Activated naive CD8-positive, alpha-beta T cell treated with anti-CD3 and anti-CD28 coated beads, Interleukin-2, amount 50 U/mL, for 24 hours (primary cell): ENCODE data around the gene AP1S3.
"Not testable (repeated sequence)": the region's sequence is repeated elsewhere in the genome, so short reads cannot be mapped to it uniquely, and the experiment has no call there.

ENCODE experiments used
- ATAC-seq: fragments of 150-1000 bp; cut with Tn5 transposase; one replicate; pipeline ENCODE4 v1.10.0; 2021
- DNase-seq: peaks from one replicate; pipeline ENCODE4 v3.0.0; 2021
- H3K27ac Mint-ChIP-seq: one replicate; pipeline ENCODE4 v1.8.0; 2021; ENCODE audit warnings: mild to moderate bottlenecking, mixed read lengths
- H3K27me3 Mint-ChIP-seq: one replicate; pipeline ENCODE4 v1.8.0; 2021; ENCODE audit warnings: mixed read lengths
- H3K36me3 Mint-ChIP-seq: one replicate; pipeline ENCODE4 v1.8.0; 2021; ENCODE audit warnings: low read depth, mixed read lengths
- H3K4me1 Mint-ChIP-seq: one replicate; pipeline ENCODE4 v1.8.0; 2021; ENCODE audit warnings: mixed read lengths
- H3K4me3 Mint-ChIP-seq: one replicate; pipeline ENCODE4 v1.8.0; 2021; ENCODE audit warnings: mild to moderate bottlenecking, moderate library complexity, mixed read lengths
- H3K9me3 Mint-ChIP-seq: one replicate; pipeline ENCODE4 v1.8.0; 2021; ENCODE audit warnings: mixed read lengths

AP1S3 gene

GRCh38 chr2:223800908-223801307, 36.5 kb downstream of the AP1S3 start:
- Mint-ChIP-seq H3K27ac (no peak overlapping the region), H3K9me3 (no peaks in the 10 kb centered on the region), H3K4me1 (peaks cover 17% of the 10 kb centered on the region), H3K27me3 (no peaks in the 10 kb centered on the region), H3K4me3 (no peak overlapping the region), H3K36me3 (no peaks in the 10 kb centered on the region)
- DNase-seq (no peak), ATAC-seq (peak; percentile 57)

- H3K4me1 Mint-ChIP-seq: peaks cover 15% of the 10 kb centered on the region
- no peak overlapping the region for H3K4me3 Mint-ChIP-seq
- peak; percentile 76 for ATAC-seq
Measured at GRCh38 chr2:223797811-223798721, 39.3 kb downstream of the AP1S3 start.

GRCh38 chr2:223797037-223797436, 40.3 kb downstream of the AP1S3 start:
- no peak overlapping the region for H3K4me3 Mint-ChIP-seq
- no peak overlapping the region for H3K27ac Mint-ChIP-seq
- peaks cover 15% of the 10 kb centered on the region for H3K4me1 Mint-ChIP-seq
- H3K27me3 Mint-ChIP-seq: peaks cover 2% of the 10 kb centered on the region
- DNase-seq: no peak
- ATAC-seq: no peak
- no peaks in the 10 kb centered on the region for H3K9me3 Mint-ChIP-seq
- H3K36me3 Mint-ChIP-seq: peaks cover 3% of the 10 kb centered on the region

More at GRCh38 chr2:223797811-223798721, 39.3 kb downstream of the AP1S3 start:
- Mint-ChIP-seq H3K36me3 (no peaks in the 10 kb centered on the region), H3K9me3 (no peaks in the 10 kb centered on the region), H3K27ac (no peak overlapping the region), H3K27me3 (no peaks in the 10 kb centered on the region)
- no peak for DNase-seq

- H3K27me3 Mint-ChIP-seq: peaks cover 2% of the 10 kb centered on the region
- H3K27ac Mint-ChIP-seq: no peak overlapping the region
- no peaks in the 10 kb centered on the region for H3K9me3 Mint-ChIP-seq
- no peak for DNase-seq
- H3K4me1 Mint-ChIP-seq: no peaks in the 10 kb centered on the region
- peaks cover 3% of the 10 kb centered on the region for H3K36me3 Mint-ChIP-seq
- H3K4me3 Mint-ChIP-seq: no peak overlapping the region
- ATAC-seq: no peak
Measured at GRCh38 chr2:223789423-223789822, 48.0 kb downstream of the AP1S3 start.

- no peak overlapping the region for H3K4me3 Mint-ChIP-seq
- H3K27ac Mint-ChIP-seq: no peak overlapping the region
Measured at GRCh38 chr2:223788826-223789225, 48.6 kb downstream of the AP1S3 start.

GRCh38 chr2:223788106-223788505, 49.3 kb downstream of the AP1S3 start:
- DNase-seq, H3K27me3 Mint-ChIP-seq, H3K36me3 Mint-ChIP-seq, H3K27ac Mint-ChIP-seq, H3K4me3 Mint-ChIP-seq, H3K4me1 Mint-ChIP-seq, ATAC-seq, H3K9me3 Mint-ChIP-seq: not testable (repeated sequence)

More at GRCh38 chr2:223788826-223789225, 48.6 kb downstream of the AP1S3 start:
- Mint-ChIP-seq H3K9me3 (no peaks in the 10 kb centered on the region), H3K4me1 (no peaks in the 10 kb centered on the region), H3K27me3 (peaks cover 2% of the 10 kb centered on the region), H3K36me3 (peaks cover 3% of the 10 kb centered on the region)
- DNase-seq (no peak), ATAC-seq (no peak)

- Mint-ChIP-seq H3K9me3 (no peaks in the 10 kb centered on the region), H3K4me3 (no peak overlapping the region), H3K27ac (no peak overlapping the region), H3K27me3 (no peaks in the 10 kb centered on the region), H3K4me1 (no peaks in the 10 kb centered on the region), H3K36me3 (no peaks in the 10 kb centered on the region)
- ATAC-seq (no peak), DNase-seq (no peak)
Measured at GRCh38 chr2:223787358-223787757, 50.0 kb downstream of the AP1S3 start.

GRCh38 chr2:223786943-223787342, 50.4 kb downstream of the AP1S3 start:
- no peak for ATAC-seq

GRCh38 chr2:223786236-223786635, 51.1 kb downstream of the AP1S3 start:
- Mint-ChIP-seq H3K9me3 (no peaks in the 10 kb centered on the region), H3K4me1 (no peaks in the 10 kb centered on the region), H3K27me3 (no peaks in the 10 kb centered on the region), H3K36me3 (no peaks in the 10 kb centered on the region), H3K27ac (no peak overlapping the region), H3K4me3 (no peak overlapping the region)
- no peak for DNase-seq
- no peak for ATAC-seq

More at GRCh38 chr2:223786943-223787342, 50.4 kb downstream of the AP1S3 start:
- no peak for DNase-seq
- Mint-ChIP-seq H3K4me3 (no peak overlapping the region), H3K36me3 (no peaks in the 10 kb centered on the region), H3K4me1 (no peaks in the 10 kb centered on the region), H3K27ac (no peak overlapping the region), H3K27me3 (no peaks in the 10 kb centered on the region), H3K9me3 (no peaks in the 10 kb centered on the region)

- Mint-ChIP-seq H3K36me3 (no peaks in the 10 kb centered on the region), H3K27me3 (no peaks in the 10 kb centered on the region), H3K4me3 (no peak overlapping the region), H3K4me1 (no peaks in the 10 kb centered on the region), H3K27ac (no peak overlapping the region), H3K9me3 (no peaks in the 10 kb centered on the region)
- no peak for DNase-seq
- no peak for ATAC-seq
Measured at GRCh38 chr2:223784221-223784772, 53.1 kb downstream of the AP1S3 start.

GRCh38 chr2:223782629-223783028, 54.8 kb downstream of the AP1S3 start:
- ATAC-seq (no peak), DNase-seq (no peak)
- Mint-ChIP-seq H3K4me1 (no peaks in the 10 kb centered on the region), H3K36me3 (no peaks in the 10 kb centered on the region), H3K9me3 (no peaks in the 10 kb centered on the region), H3K27me3 (no peaks in the 10 kb centered on the region), H3K27ac (no peak overlapping the region), H3K4me3 (no peak overlapping the region)

GRCh38 chr2:223781560-223781959, 55.8 kb downstream of the AP1S3 start:
- Mint-ChIP-seq H3K4me1 (no peaks in the 10 kb centered on the region), H3K36me3 (no peaks in the 10 kb centered on the region), H3K27me3 (no peaks in the 10 kb centered on the region), H3K27ac (no peak overlapping the region), H3K4me3 (no peak overlapping the region), H3K9me3 (no peaks in the 10 kb centered on the region)
- ATAC-seq: no peak
- no peak for DNase-seq

GRCh38 chr2:223779877-223780276, 57.5 kb downstream of the AP1S3 start:
- DNase-seq: peak; percentile 38
- Mint-ChIP-seq H3K9me3 (no peaks in the 10 kb centered on the region), H3K27ac (no peak overlapping the region), H3K4me3 (no peak overlapping the region), H3K4me1 (no peaks in the 10 kb centered on the region), H3K27me3 (no peaks in the 10 kb centered on the region), H3K36me3 (no peaks in the 10 kb centered on the region)
- ATAC-seq: peak; percentile 84

- Mint-ChIP-seq H3K27me3 (no peaks in the 10 kb centered on the region), H3K4me1 (no peaks in the 10 kb centered on the region), H3K36me3 (peaks cover 1% of the 10 kb centered on the region), H3K27ac (no peak overlapping the region), H3K9me3 (no peaks in the 10 kb centered on the region), H3K4me3 (no peak overlapping the region)
- ATAC-seq: no peak
- DNase-seq: no peak
Measured at GRCh38 chr2:223774193-223774592, 63.2 kb downstream of the AP1S3 start.

- Mint-ChIP-seq H3K4me3 (no peak overlapping the region), H3K27ac (no peak overlapping the region), H3K27me3 (no peaks in the 10 kb centered on the region), H3K4me1 (peaks cover 8% of the 10 kb centered on the region), H3K9me3 (no peaks in the 10 kb centered on the region), H3K36me3 (peaks cover 5% of the 10 kb centered on the region)
- DNase-seq (no peak), ATAC-seq (no peak)
Measured at GRCh38 chr2:223772363-223772762, 65.0 kb downstream of the AP1S3 start.
